ENCODE measurements around the gene INTS1.

GRCh38 chr7:1553512-1554210 is 49.5 kb upstream of the INTS1 start:
- TF ChIP-seq EGR1 (IDR thresholded peaks at IDR 0.05), result no peak
- no peak for TF ChIP-seq TAF1 (IDR thresholded peaks at IDR 0.05; ENCODE audit: low read depth)
- no peak for TF ChIP-seq RAD21 (IDR thresholded peaks at IDR 0.05; ENCODE audit: low read depth)
- TF ChIP-seq FOXM1 (IDR thresholded peaks at IDR 0.05; ENCODE audit: borderline replicate concordance, low read depth), result no peak
